Heart left ventricle (tissue), 16 donors: ENCODE results near the gene SMAD3. TPM values are rescaled to one million over a fixed set of nuclear protein-coding genes. Genes with fewer than 3 reads are reported as not detected.

Experiments
- ATAC-seq, 4 donors: fragments of 200-7000 bp; cut with Tn5 transposase; one replicate each; pipeline ENCODE4 v1.9.1; 2020 to 2022; ENCODE audit warnings: moderate library complexity in 4 of 4, mild to moderate bottlenecking in 3 of 4, moderate number of reproducible peaks in 1 of 4
- DNase-seq, 5 donors: peaks; one replicate each; pipeline ENCODE4 v3.0.0-alpha.2; 2020
- H3K27ac ChIP-seq, 12 donors: fragments of 200-600 bp; sonication (generic) in 4 of 12; one replicate each; pipeline versions ENCODE4 v1.5.0 to v1.8.0; 2016 to 2022; ENCODE audit warnings: mild to moderate bottlenecking in 2 of 12
- H3K27me3 ChIP-seq, 9 donors: fragments of 200-600 bp; sonication (generic) in 2 of 9; one replicate each; pipeline versions ENCODE4 v1.5.1 to v1.8.0; 2016 to 2022; ENCODE audit warnings: mild to moderate bottlenecking in 3 of 9
- H3K36me3 ChIP-seq, 9 donors: fragments of 200-600 bp; sonication (generic) in 2 of 9; one replicate each; pipeline versions ENCODE4 v1.5.0 to v1.8.0; 2018 to 2022; ENCODE audit warnings: mild to moderate bottlenecking in 2 of 9
- H3K4me1 ChIP-seq, 12 donors: fragments of 200-600 bp; sonication (generic) in 4 of 12; one replicate each; pipeline versions ENCODE4 v1.5.0 to v1.8.0; 2016 to 2022; ENCODE audit warnings: mild to moderate bottlenecking in 3 of 12
- H3K4me3 ChIP-seq, 12 donors: fragments of 200-600 bp; sonication (generic) in 4 of 12; one replicate each; pipeline versions ENCODE4 v1.5.0 to v1.8.0; 2017 to 2022; ENCODE audit warnings: mild to moderate bottlenecking in 9 of 12, moderate library complexity in 4 of 12
- H3K9me3 ChIP-seq, 12 donors: fragments of 200-600 bp; sonication (generic) in 4 of 12; one replicate each; pipeline versions ENCODE4 v1.5.0 to v1.8.0; 2016 to 2022; ENCODE audit warnings: mild to moderate bottlenecking in 1 of 12
- POLR2A ChIP-seq, 2 donors: fragments of 450-650 bp; IDR thresholded peaks; one replicate each; pipeline ENCODE4 v1.6.1; 2017; ENCODE audit warnings: antibody characterized with exemption in 2 of 2, mild to moderate bottlenecking in 2 of 2, moderate library complexity in 2 of 2
- WGBS, 4 donors: extraction: QIAGEN DNeasy Blood & Tissue Kit in 2 of 4; methylation state at CpG; one replicate each; pipeline versions ENCODE4 v1.1.5 to v1.1.7; 2013 to 2018; 5-methylcytosine and 5-hydroxymethylcytosine counted together
- intact Hi-C, 10 donors: fragments of 100-400 bp; cut with DNase I; formaldehyde crosslinking; loops; one replicate each; pipeline versions ENCODE4 v1.11.1 to v1.14.2; 2022
- polyA plus RNA-seq, 2 donors: library from polyadenylated mRNA; stranded (reverse); fragments of 200-250 nt; gene quantifications; one replicate each; pipeline ENCODE4 v1.2.3, GENCODE V29; 2013
- total RNA-seq, 9 donors: library from RNA; depleted of rRNA in 2 of 9; stranded (reverse); fragments of >200 nt in 2 of 9; fragmentation: NEBNext Ultra II Directional in 3 of 9; extraction: Animal tissue kit (Norgen Biotek cat#: 25700) in 3 of 9; gene quantifications; one replicate each; pipeline versions ENCODE4 v1.1.0 to v1.2.4, GENCODE V29; 2016 to 2023
- TF ChIP-seq, protein P1 (sequence below), 12 donors: fragments of 200-600 bp; sonication (generic) in 4 of 12; IDR thresholded peaks; one replicate each; pipeline versions ENCODE4 v1.5.0 to v1.8.0; 2018 to 2022; ENCODE audit warnings: antibody characterized with exemption in 12 of 12, mild to moderate bottlenecking in 5 of 12
- donor health status: ischemic (EF 13 %, LVEDD 7.1; RV severe dilation, severe dysfunction).
- donor health status: healthy with polysubstance abuse.
- donor health status: DM: no; HTN: yes; CAD: no.
- donor health status: DM: no; HTN: no; CAD: no.
- donor health status: ischemic (EF 25% LVEDD 6.9; RV normal size, moderate dysfunction).
- donor health status: ischemic (EF 25% LVEDD 5.7; RV mildly dilated, moderate dysfunction).
- donor health status: healthy.
- donor health status: DM: yes; HTN: yes; CAD: no.
- donor health status: ischemic (EF 35%, LVEDD 5.7; RV mildly dilated, moderate dysfunction).
- donor health status: nonischemic (EF 11% LVEDD 7.7; RV severe dilation, severe dysfunction).
- donor health status: DM: yes; HTN: yes; CAD: no.
- donor health status: PGD.
- donor health status: ischemic (EF 29% LVEDD 5.4; RV normal size, mild dysfunction).
- donor health status: nonischemic (EF 23%, LVEDD 6.1; RV moderate dilation, normal function).

Gene SMAD3
- total and polyA plus RNA-seq, 11 donors: 5.6 to 34.3 (median 15.3) TPM

GRCh38 chr15:67100801-67101581 lies 35.6 kb downstream of the SMAD3 start:
- ATAC-seq (no peak), DNase-seq (no peak)
- no peak overlapping the region for H3K4me3 ChIP-seq
- H3K36me3 ChIP-seq: peaks cover 0 to under 1% (median 0%) of the 10 kb centered on the region in 9 donors
- TF ChIP-seq, protein P1, sequence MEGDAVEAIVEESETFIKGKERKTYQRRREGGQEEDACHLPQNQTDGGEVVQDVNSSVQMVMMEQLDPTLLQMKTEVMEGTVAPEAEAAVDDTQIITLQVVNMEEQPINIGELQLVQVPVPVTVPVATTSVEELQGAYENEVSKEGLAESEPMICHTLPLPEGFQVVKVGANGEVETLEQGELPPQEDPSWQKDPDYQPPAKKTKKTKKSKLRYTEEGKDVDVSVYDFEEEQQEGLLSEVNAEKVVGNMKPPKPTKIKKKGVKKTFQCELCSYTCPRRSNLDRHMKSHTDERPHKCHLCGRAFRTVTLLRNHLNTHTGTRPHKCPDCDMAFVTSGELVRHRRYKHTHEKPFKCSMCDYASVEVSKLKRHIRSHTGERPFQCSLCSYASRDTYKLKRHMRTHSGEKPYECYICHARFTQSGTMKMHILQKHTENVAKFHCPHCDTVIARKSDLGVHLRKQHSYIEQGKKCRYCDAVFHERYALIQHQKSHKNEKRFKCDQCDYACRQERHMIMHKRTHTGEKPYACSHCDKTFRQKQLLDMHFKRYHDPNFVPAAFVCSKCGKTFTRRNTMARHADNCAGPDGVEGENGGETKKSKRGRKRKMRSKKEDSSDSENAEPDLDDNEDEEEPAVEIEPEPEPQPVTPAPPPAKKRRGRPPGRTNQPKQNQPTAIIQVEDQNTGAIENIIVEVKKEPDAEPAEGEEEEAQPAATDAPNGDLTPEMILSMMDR (IDR thresholded peaks at IDR 0.05): no peak
- TF ChIP-seq POLR2A (IDR thresholded peaks at IDR 0.05): no peak
- intact Hi-C loops: loop anchor here in 1 of 10 donors (5.0 kb wide), 1 partner anchor 46 kb away; no protein-coding TSS in a partner anchor
- WGBS, 4 donors: 87 to 90% (median 89%) methylated on average over 7 of the region's 7 CpGs
- no peaks in the 10 kb centered on the region for H3K27me3 ChIP-seq
- no peaks in the 10 kb centered on the region for H3K9me3 ChIP-seq
- H3K4me1 ChIP-seq: peaks cover 6 to 96% (median 62%) of the 10 kb centered on the region in 12 donors
- peak overlapping the region in 1 of 12 donors; percentile 66 for H3K27ac ChIP-seq

DNA sequence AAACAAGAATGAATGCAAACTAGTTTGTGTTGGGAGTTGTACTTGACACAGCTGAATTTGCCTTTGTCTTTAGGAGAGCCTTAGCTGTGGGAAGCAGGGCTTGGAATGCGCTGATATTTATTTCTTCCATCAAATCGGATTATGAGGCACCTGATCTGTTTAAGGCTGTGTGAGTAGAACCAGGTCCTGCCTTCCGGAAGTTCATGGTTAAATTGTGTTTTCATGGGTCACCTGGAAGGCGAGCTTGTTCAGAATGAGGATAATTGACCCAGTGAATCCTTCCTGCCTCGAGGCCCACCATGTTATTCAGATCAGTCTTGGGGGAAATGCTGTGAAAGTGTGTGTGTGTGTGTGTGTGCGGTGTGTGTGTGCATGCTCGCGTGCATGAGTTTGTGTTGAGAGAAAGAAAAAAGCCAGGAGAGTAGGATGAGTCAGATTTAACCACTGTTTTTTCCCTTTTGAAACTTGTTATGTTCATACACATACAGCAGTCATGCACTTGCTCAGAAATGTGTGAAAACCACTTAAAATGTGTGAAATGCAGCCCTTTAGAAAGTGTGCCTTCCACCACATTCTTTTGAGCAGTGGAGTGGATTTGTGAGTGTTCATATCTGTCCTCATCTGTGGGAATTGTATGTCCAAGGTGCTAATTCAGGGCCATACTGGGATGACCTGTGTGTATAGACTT lies 36.7 kb downstream of the SMAD3 start:
- no peak for ATAC-seq
- 65 to 70% (median 67%) methylated on average over 8 of the region's 8 CpGs for WGBS, 4 donors
- TF ChIP-seq, protein P1 (IDR thresholded peaks at IDR 0.05): no peak
- no peak for TF ChIP-seq POLR2A (IDR thresholded peaks at IDR 0.05)
- peaks cover 12 to 98% (median 73%) of the 10 kb centered on the region in 12 donors for H3K4me1 ChIP-seq
- no peaks in the 10 kb centered on the region for H3K36me3 ChIP-seq
- peak overlapping the region in 1 of 12 donors; percentile 73 for H3K27ac ChIP-seq
- intact Hi-C loops: loop anchor here in 1 of 10 donors (5.0 kb wide), 1 partner anchor 45 kb away; no protein-coding TSS in a partner anchor
- H3K27me3 ChIP-seq: no peaks in the 10 kb centered on the region
- no peak overlapping the region for H3K4me3 ChIP-seq
- H3K9me3 ChIP-seq: no peaks in the 10 kb centered on the region
- no peak for DNase-seq

GRCh38 chr15:67102599-67102929 lies 37.2 kb downstream of the SMAD3 start:
- no peak overlapping the region for H3K4me3 ChIP-seq
- H3K36me3 ChIP-seq: no peaks in the 10 kb centered on the region
- no peaks in the 10 kb centered on the region for H3K9me3 ChIP-seq
- peak overlapping the region in 1 of 12 donors; percentile 73 for H3K27ac ChIP-seq
- WGBS, 4 donors: 96 to 98% (median 97%) methylated on average over 4 of the region's 4 CpGs
- ATAC-seq (no peak), DNase-seq (no peak)
- TF ChIP-seq, protein P1 (IDR thresholded peaks at IDR 0.05): no peak
- TF ChIP-seq POLR2A (IDR thresholded peaks at IDR 0.05): no peak
- no peaks in the 10 kb centered on the region for H3K27me3 ChIP-seq
- intact Hi-C loops: loop anchor here in 1 of 10 donors (5.0 kb wide), 1 partner anchor 45 kb away; no protein-coding TSS in a partner anchor
- H3K4me1 ChIP-seq: peaks cover 13 to 97% (median 74%) of the 10 kb centered on the region in 12 donors

DNA sequence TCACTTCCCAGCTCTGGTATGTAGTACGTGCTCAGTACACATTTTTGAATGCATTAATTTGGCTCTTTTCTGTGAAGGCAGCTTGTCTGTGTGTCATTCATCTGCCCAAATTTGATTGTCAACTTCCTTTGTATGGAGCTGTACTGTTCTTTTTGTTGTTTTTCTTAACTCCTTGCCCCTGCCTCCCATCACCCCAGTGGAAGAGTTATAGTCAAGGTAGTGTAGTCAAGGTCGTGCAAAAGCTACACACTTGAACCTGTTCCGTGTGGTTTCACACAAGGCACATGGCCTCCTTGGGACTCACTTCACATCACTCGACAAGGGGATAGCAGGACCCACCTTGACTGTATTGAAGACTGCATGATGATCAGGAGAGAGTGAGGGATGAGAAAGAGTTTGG lies 37.6 kb downstream of the SMAD3 start:
- ATAC-seq: no peak
- WGBS, 4 donors: 78 to 96% (median 87%) methylated on average over 4 of the region's 4 CpGs

More for the DNA sequence above, 37.6 kb downstream of the SMAD3 start:
- H3K9me3 ChIP-seq: no peaks in the 10 kb centered on the region
- no peaks in the 10 kb centered on the region for H3K27me3 ChIP-seq
- no peak overlapping the region for H3K4me3 ChIP-seq
- no peaks in the 10 kb centered on the region for H3K36me3 ChIP-seq
- H3K4me1 ChIP-seq: peaks cover 13 to 96% (median 71%) of the 10 kb centered on the region in 12 donors
- intact Hi-C loops: loop anchor here in 1 of 10 donors (5.0 kb wide), 1 partner anchor 44 kb away; no protein-coding TSS in a partner anchor
- peak overlapping the region in 8 of 12 donors; percentile 34 to 73 (median 42) for H3K27ac ChIP-seq
- no peak for DNase-seq
- no peak for TF ChIP-seq POLR2A (IDR thresholded peaks at IDR 0.05)
- TF ChIP-seq, protein P1 (IDR thresholded peaks at IDR 0.05): no peak
